ENCODE measurements around the gene KCNK13. TPM values are rescaled to one million over a fixed set of nuclear protein-coding genes. Genes with fewer than 3 reads are reported as not detected.

The KCNK13 gene
- total RNA-seq, 3 donors from 2014 or later: 0.16 to 0.66 (median 0.59) TPM

DNA sequence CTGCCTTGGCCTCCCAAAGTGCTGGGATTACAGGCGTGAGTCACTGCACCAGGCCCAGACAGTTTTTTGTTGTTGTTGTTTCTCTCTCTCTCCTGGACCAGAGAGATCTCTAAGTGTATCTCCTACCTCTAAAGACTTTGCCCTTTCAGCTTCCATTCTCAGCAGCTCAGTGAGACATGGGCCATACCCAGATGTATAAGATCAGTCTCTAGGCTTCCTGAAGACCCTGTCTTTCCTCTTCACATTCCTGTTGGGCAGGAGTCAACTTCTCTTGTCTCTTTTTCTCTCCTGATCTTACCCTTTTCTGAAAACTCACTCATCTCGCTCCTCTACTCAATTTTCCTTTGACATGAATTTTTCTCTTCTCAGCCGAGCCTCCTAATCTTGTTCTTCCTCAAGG, 42.0 kb downstream of the KCNK13 start:
- Histone ChIP-seq H3K36me3 (no peaks in the 10 kb centered on the region), H3K27me3 (no peaks in the 10 kb centered on the region), H3K27ac (no peak overlapping the region), H3K4me3 (no peak overlapping the region), H3K4me1 (no peaks in the 10 kb centered on the region), H3K9me3 (no peaks in the 10 kb centered on the region)
- TF ChIP-seq POLR2AphosphoS5 (IDR thresholded peaks at IDR 0.05) (no peak), POLR2A (IDR thresholded peaks at IDR 0.05) (no peak)
- TF ChIP-seq, protein P1, sequence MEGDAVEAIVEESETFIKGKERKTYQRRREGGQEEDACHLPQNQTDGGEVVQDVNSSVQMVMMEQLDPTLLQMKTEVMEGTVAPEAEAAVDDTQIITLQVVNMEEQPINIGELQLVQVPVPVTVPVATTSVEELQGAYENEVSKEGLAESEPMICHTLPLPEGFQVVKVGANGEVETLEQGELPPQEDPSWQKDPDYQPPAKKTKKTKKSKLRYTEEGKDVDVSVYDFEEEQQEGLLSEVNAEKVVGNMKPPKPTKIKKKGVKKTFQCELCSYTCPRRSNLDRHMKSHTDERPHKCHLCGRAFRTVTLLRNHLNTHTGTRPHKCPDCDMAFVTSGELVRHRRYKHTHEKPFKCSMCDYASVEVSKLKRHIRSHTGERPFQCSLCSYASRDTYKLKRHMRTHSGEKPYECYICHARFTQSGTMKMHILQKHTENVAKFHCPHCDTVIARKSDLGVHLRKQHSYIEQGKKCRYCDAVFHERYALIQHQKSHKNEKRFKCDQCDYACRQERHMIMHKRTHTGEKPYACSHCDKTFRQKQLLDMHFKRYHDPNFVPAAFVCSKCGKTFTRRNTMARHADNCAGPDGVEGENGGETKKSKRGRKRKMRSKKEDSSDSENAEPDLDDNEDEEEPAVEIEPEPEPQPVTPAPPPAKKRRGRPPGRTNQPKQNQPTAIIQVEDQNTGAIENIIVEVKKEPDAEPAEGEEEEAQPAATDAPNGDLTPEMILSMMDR (IDR thresholded peaks at IDR 0.05): no peak
- no peak for DNase-seq (ENCODE audit: low spot score in 2 of 2)
- intact Hi-C loops (cut with DNase I; ENCODE audit: low total_unique reads): no loop called here

DNA sequence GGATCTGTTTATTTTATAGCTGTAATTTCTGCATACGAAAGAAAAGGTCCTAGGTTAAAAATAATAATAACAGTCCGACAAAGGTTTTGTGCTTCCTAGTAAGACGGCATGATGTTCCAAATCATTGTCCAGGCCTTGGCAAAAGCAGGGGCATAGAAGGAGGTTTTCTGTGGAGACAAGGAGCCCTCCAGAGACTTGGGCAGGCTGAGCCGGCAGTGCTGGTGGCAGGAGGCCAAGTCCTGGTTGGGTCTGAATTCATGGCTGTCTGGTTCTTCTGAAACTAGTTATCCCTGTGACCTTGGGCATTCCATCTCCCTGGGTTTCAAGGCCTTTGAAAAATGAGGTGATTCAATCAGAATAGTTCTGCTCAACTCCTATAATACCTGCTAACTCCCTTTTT, 44.0 kb downstream of the KCNK13 start:
- no peaks in the 10 kb centered on the region for H3K36me3 ChIP-seq
- no peak overlapping the region for H3K27ac ChIP-seq
- no peaks in the 10 kb centered on the region for H3K4me1 ChIP-seq
- H3K4me3 ChIP-seq: no peak overlapping the region
- DNase-seq (ENCODE audit: low spot score in 2 of 2): no peak
- no peaks in the 10 kb centered on the region for H3K9me3 ChIP-seq
- TF ChIP-seq, protein P1 (IDR thresholded peaks at IDR 0.05): no peak
- TF ChIP-seq POLR2AphosphoS5 (IDR thresholded peaks at IDR 0.05): no peak
- TF ChIP-seq POLR2A (IDR thresholded peaks at IDR 0.05): no peak
- intact Hi-C loops (cut with DNase I; ENCODE audit: low total_unique reads): no loop called here
- H3K27me3 ChIP-seq: no peaks in the 10 kb centered on the region

DNA sequence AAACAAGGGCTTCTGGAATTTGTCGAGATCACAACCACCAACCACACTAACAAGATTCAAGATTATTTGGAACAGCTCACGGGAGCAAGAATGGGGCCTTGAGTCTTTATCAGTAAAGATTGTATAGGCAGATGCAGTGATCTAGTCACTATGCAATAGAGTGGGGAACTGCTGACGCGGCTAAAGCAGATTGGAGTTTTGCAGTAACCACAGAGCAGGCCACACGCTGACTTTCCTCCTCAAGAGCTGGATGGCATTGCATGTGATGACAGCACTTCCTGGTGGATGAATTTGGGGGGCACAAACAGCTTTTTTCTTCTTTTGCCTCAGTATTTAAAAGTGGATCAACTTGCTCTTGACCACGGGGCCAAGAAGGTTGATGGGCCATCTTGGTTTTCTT, 46.0 kb downstream of the KCNK13 start:
- TF ChIP-seq POLR2A (IDR thresholded peaks at IDR 0.05) (no peak), POLR2AphosphoS5 (IDR thresholded peaks at IDR 0.05) (no peak)
- TF ChIP-seq, protein P1 (IDR thresholded peaks at IDR 0.05): no peak

DNA sequence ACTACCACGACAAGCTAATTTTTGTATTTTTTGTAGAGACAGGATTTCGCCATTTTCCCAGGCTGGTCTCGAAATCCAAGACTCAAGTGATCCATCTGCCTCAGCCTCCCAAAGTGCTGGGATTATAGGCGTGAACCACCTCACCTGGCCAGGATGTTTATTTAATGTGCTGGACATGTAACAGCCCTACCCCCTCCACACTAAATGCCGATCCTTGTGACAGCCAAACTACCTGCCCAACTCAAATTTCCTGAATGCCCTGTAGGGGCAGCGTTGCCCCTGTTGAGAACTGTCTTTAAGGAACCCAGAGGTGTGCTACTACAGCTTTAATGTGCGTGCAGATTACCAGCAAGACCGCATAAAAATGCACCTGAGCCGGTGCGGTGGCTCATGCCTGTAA, 48.1 kb downstream of the KCNK13 start:
- H3K4me3 ChIP-seq: no peak overlapping the region
- H3K9me3 ChIP-seq: no peaks in the 10 kb centered on the region
- no peaks in the 10 kb centered on the region for H3K36me3 ChIP-seq
- no peaks in the 10 kb centered on the region for H3K4me1 ChIP-seq
- intact Hi-C loops (cut with DNase I; ENCODE audit: low total_unique reads): no loop called here
- H3K27me3 ChIP-seq: no peaks in the 10 kb centered on the region
- H3K27ac ChIP-seq: no peak overlapping the region
- DNase-seq (ENCODE audit: low spot score in 2 of 2): no peak
- TF ChIP-seq, protein P1 (IDR thresholded peaks at IDR 0.05): no peak
- no peak for TF ChIP-seq POLR2A (IDR thresholded peaks at IDR 0.05)
- no peak for TF ChIP-seq POLR2AphosphoS5 (IDR thresholded peaks at IDR 0.05)

More for the DNA sequence above, 46.0 kb downstream of the KCNK13 start:
- no peak overlapping the region for H3K27ac ChIP-seq
- H3K9me3 ChIP-seq: no peaks in the 10 kb centered on the region
- no peaks in the 10 kb centered on the region for H3K36me3 ChIP-seq
- H3K4me3 ChIP-seq: no peak overlapping the region
- DNase-seq (ENCODE audit: low spot score in 2 of 2): no peak
- H3K4me1 ChIP-seq: no peaks in the 10 kb centered on the region
- H3K27me3 ChIP-seq: no peaks in the 10 kb centered on the region
- intact Hi-C loops (cut with DNase I; ENCODE audit: low total_unique reads): no loop called here

DNA sequence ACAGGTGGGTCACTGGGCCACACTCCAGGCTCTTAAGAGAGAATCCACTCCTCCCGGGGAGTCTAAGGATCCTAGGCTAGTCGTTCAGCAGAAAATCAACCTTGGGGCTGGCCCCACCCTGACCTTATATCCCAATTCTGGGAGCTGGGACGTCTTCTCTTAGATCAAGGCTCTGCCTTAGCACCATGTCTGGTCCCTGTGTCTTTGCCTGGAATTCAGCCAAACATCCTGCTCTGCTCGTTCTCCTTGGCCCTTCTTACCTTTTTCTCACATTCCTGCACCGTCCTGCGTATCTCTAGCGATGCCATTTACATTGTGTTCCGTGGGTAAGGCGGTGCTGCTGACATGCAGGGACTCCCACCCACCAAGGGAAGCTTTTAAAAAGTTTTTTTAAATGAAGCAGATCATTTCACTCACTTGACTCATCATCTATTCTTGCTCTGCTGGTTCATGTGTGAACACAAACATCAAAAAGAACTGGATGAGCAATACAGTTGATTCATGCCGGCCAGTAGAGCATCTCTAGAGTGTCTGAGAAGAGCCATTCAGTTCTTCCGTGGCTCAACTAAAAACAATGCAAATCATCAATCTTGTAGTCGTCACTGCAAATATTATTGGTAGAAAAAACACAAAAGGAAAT, 50.2 kb downstream of the KCNK13 start:
- Histone ChIP-seq H3K4me1 (no peaks in the 10 kb centered on the region), H3K9me3 (peaks cover 0 to 2% of the 10 kb centered on the region in 2 donors), H3K36me3 (no peaks in the 10 kb centered on the region), H3K4me3 (no peak overlapping the region), H3K27ac (no peak overlapping the region), H3K27me3 (no peaks in the 10 kb centered on the region)
- TF ChIP-seq POLR2A (IDR thresholded peaks at IDR 0.05) (no peak), POLR2AphosphoS5 (IDR thresholded peaks at IDR 0.05) (no peak)
- TF ChIP-seq, protein P1 (IDR thresholded peaks at IDR 0.05): no peak
- intact Hi-C loops (cut with DNase I; ENCODE audit: low total_unique reads): no loop called here
- DNase-seq (ENCODE audit: low spot score in 2 of 2): no peak

Measured in breast epithelium (tissue), 4 donors.